CD4-positive, alpha-beta T cell treated with Interferon gamma for 1 hour (primary cell): Measurements from ENCODE around the gene GTF2H4.

ENCODE experiments used
- DNase-seq: peaks from one replicate; pipeline ENCODE4 v3.0.0-alpha.2; 2020

GTF2H4 gene

GRCh38 chr6:30960907-30961673 is 53.1 kb downstream of the GTF2H4 start:
- no peak for DNase-seq

GRCh38 chr6:30962716-30963115 is 54.7 kb downstream of the GTF2H4 start:
- DNase-seq = no peak

GRCh38 chr6:30963641-30964040 is 55.6 kb downstream of the GTF2H4 start:
- DNase-seq = no peak
